Neural crest cell (in vitro differentiated cells): ENCODE measurements around the gene SPAG6. TPM values are rescaled to one million over a fixed set of nuclear protein-coding genes. Genes with fewer than 3 reads are reported as not detected.

ENCODE experiments used
- DNase-seq: peaks from one replicate; pipeline ENCODE4 v3.0.0; 2021; ENCODE audit warnings: low read depth, mixed read lengths, low spot score
- H3K27ac Mint-ChIP-seq: one replicate; pipeline ENCODE4 v1.8.0; 2021; ENCODE audit warnings: mild to moderate bottlenecking, mixed read lengths; ENCODE audit not compliant: unreplicated experiment
- H3K27me3 Mint-ChIP-seq: 2 replicates; pipeline ENCODE4 v1.8.0; 2021; ENCODE audit warnings: low read depth, mild to moderate bottlenecking, mixed read lengths
- H3K36me3 Mint-ChIP-seq: 2 replicates; pipeline ENCODE4 v1.8.0; 2021; ENCODE audit warnings: low read depth, mild to moderate bottlenecking, mixed read lengths
- H3K4me1 Mint-ChIP-seq: 2 replicates; pipeline ENCODE4 v1.8.0; 2021; ENCODE audit warnings: mixed read lengths
- H3K4me3 Mint-ChIP-seq: one replicate; pipeline ENCODE4 v1.8.0; 2021; ENCODE audit warnings: mild to moderate bottlenecking, mixed read lengths
- H3K9me3 Mint-ChIP-seq: 2 replicates; pipeline ENCODE4 v1.8.0; 2021; ENCODE audit warnings: mixed read lengths
- total RNA-seq: library from RNA; stranded (reverse); gene quantifications from 2 replicates; pipeline ENCODE4 v1.2.1, GENCODE V29; 2021
- TF ChIP-seq, protein P1 (sequence below): fragments of 200-600 bp; sonication (generic); conservative IDR thresholded peaks from 2 replicates; pipeline ENCODE4 v1.5.0; 2021; ENCODE audit warnings: antibody characterized with exemption, mild to moderate bottlenecking

The SPAG6 gene
- total RNA-seq, 1 donor from 2014 or later: 1.6 TPM

- peaks cover 3% of the 10 kb centered on the region for H3K36me3 Mint-ChIP-seq
- H3K4me1 Mint-ChIP-seq: peaks cover 15% of the 10 kb centered on the region
- H3K9me3 Mint-ChIP-seq: peaks cover 11% of the 10 kb centered on the region
- no peak overlapping the region for H3K27ac Mint-ChIP-seq
- TF ChIP-seq, protein P1, sequence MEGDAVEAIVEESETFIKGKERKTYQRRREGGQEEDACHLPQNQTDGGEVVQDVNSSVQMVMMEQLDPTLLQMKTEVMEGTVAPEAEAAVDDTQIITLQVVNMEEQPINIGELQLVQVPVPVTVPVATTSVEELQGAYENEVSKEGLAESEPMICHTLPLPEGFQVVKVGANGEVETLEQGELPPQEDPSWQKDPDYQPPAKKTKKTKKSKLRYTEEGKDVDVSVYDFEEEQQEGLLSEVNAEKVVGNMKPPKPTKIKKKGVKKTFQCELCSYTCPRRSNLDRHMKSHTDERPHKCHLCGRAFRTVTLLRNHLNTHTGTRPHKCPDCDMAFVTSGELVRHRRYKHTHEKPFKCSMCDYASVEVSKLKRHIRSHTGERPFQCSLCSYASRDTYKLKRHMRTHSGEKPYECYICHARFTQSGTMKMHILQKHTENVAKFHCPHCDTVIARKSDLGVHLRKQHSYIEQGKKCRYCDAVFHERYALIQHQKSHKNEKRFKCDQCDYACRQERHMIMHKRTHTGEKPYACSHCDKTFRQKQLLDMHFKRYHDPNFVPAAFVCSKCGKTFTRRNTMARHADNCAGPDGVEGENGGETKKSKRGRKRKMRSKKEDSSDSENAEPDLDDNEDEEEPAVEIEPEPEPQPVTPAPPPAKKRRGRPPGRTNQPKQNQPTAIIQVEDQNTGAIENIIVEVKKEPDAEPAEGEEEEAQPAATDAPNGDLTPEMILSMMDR: no peak
- DNase-seq: no peak
- H3K4me3 Mint-ChIP-seq: no peak overlapping the region
- H3K27me3 Mint-ChIP-seq: no peaks in the 10 kb centered on the region
These were observed 108.0 kb downstream of the SPAG6 start for GRCh38 chr10:22453320-22453719.

DNA sequence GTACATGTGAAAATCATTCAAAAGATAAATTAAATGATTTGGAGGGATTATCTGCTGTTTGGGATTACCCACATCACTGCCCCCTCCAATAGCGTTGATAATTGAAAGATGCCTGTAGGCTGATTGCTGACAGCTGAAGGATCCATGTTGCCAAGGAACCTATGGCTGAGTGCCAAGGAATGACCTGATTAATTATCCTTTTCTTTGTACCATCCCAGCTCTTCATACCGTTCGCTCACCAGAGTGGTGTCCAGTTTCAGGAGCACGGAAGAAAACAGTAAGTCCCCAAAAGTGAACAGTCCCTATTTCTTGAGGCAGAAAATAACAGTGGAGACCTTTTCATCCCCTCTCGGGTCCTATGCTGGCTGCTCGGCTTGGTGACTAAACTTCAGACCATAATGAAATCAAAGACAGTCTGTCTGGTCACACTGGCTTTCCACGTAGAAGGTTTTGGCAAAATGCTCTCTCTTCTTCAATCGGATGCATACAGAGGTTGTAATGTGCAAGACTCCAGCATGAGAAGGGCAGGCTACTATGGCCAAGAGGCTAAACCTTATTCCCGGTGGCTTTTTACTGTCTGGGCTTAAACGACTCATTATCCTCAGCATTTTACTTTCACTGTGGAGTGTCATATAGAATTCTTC lies 108.8 kb downstream of the SPAG6 start:
- H3K4me1 Mint-ChIP-seq: peaks cover 15% of the 10 kb centered on the region
- DNase-seq: no peak
- peaks cover 11% of the 10 kb centered on the region for H3K9me3 Mint-ChIP-seq
- H3K27ac Mint-ChIP-seq: no peak overlapping the region
- no peaks in the 10 kb centered on the region for H3K27me3 Mint-ChIP-seq
- H3K36me3 Mint-ChIP-seq: peaks cover 3% of the 10 kb centered on the region
- no peak overlapping the region for H3K4me3 Mint-ChIP-seq
- TF ChIP-seq, protein P1: no peak

GRCh38 chr10:22454634-22455033 lies 109.3 kb downstream of the SPAG6 start:
- peaks cover 11% of the 10 kb centered on the region for H3K9me3 Mint-ChIP-seq
- no peak overlapping the region for H3K4me3 Mint-ChIP-seq
- no peak overlapping the region for H3K27ac Mint-ChIP-seq
- H3K36me3 Mint-ChIP-seq: peaks cover 3% of the 10 kb centered on the region
- DNase-seq: no peak
- TF ChIP-seq, protein P1: no peak
- H3K4me1 Mint-ChIP-seq: peaks cover 18% of the 10 kb centered on the region
- no peaks in the 10 kb centered on the region for H3K27me3 Mint-ChIP-seq

GRCh38 chr10:22455068-22455857 lies 110.0 kb downstream of the SPAG6 start:
- Mint-ChIP-seq H3K9me3 (peaks cover 7% of the 10 kb centered on the region), H3K36me3 (no peaks in the 10 kb centered on the region), H3K4me3 (no peak overlapping the region), H3K4me1 (peaks cover 21% of the 10 kb centered on the region), H3K27me3 (no peaks in the 10 kb centered on the region), H3K27ac (no peak overlapping the region)
- TF ChIP-seq, protein P1: no peak
- no peak for DNase-seq

- Mint-ChIP-seq H3K4me1 (peaks cover 21% of the 10 kb centered on the region), H3K36me3 (no peaks in the 10 kb centered on the region), H3K9me3 (peaks cover 5% of the 10 kb centered on the region), H3K4me3 (no peak overlapping the region), H3K27me3 (no peaks in the 10 kb centered on the region), H3K27ac (peak overlapping the region; percentile 60)
- DNase-seq: no peak
- TF ChIP-seq, protein P1: no peak
These were observed 111.2 kb downstream of the SPAG6 start for GRCh38 chr10:22456486-22456885.
